K562 (cell line): ENCODE data around the gene PMF1. TPM values are rescaled to one million over a fixed set of nuclear protein-coding genes. Genes with fewer than 3 reads are reported as not detected.

Experiments used
- CXXC5 ChIP-seq: fragments of 250-450 bp; sonication (Bioruptor Pico); IDR thresholded peaks from 2 replicates; pipeline ENCODE4 v1.8.0; 2022; ENCODE audit warnings: inconsistent platforms, mild to moderate bottlenecking, moderate library complexity
- E2F6 ChIP-seq, 2 experiments: IDR thresholded peaks; 2 replicates each; pipeline ENCODE4 v1.6.1; 2011; ENCODE audit warnings: borderline replicate concordance in 1 of 2, control low read depth in 1 of 2, low read depth in 1 of 2, low read length in 1 of 2, mild to moderate bottlenecking in 1 of 2, mixed read lengths in 1 of 2, moderate library complexity in 1 of 2; ENCODE audit not compliant: insufficient read depth in 1 of 2, insufficient read length in 1 of 2, poor library complexity in 1 of 2, severe bottlenecking in 1 of 2; ENCODE audit errors: extremely low read depth in 1 of 2
- ELF1 ChIP-seq: fragments of 200-800 bp; sonication (Bioruptor generic); IDR thresholded peaks from 2 replicates; pipeline ENCODE4 v1.6.1; 2016; ENCODE audit warnings: missing genetic modification characterization, missing compliant biosample characterization
- ETV6 ChIP-seq, 3 experiments: fragments of 150-350 bp in 1 of 3; sonication (generic) in 1 of 3; formaldehyde crosslinking in 1 of 3; IDR thresholded peaks; 2 replicates each; pipeline versions ENCODE4 v1.6.1 to v1.8.0; 2014 to 2022; ENCODE audit warnings: borderline replicate concordance in 2 of 3, low read depth in 2 of 3, antibody characterized with exemption in 1 of 3, low read length in 1 of 3, mild to moderate bottlenecking in 1 of 3, missing genetic modification reagents in 1 of 3
- HCFC1 ChIP-seq: IDR thresholded peaks from 2 replicates; pipeline ENCODE4 v1.6.1; 2012; ENCODE audit warnings: low read depth, low read length, improper control_type of control experiment
- MTA2 ChIP-seq: fragments of 450-650 bp; IDR thresholded peaks from 2 replicates; pipeline ENCODE4 v1.6.1; 2016; ENCODE audit warnings: low read depth
- NRF1 ChIP-seq, 2 experiments: fragments of 450-650 bp; IDR thresholded peaks in 1 of 2; conservative IDR thresholded peaks in 1 of 2; 2 replicates each; pipeline ENCODE4 v1.6.1; 2014; ENCODE audit warnings: mild to moderate bottlenecking in 2 of 2
- PATZ1 ChIP-seq: fragments of 250-450 bp; sonication (Bioruptor Pico); IDR thresholded peaks from 2 replicates; pipeline ENCODE4 v1.5.0; 2020; ENCODE audit warnings: mild to moderate bottlenecking, borderline replicate concordance
- RBM25 ChIP-seq: fragments of 200-400 bp; formaldehyde crosslinking; IDR thresholded peaks from 2 replicates; pipeline ENCODE4 v1.6.1; 2018; ENCODE audit warnings: low read length, low read depth, moderate library complexity; ENCODE audit not compliant: severe bottlenecking
- RFX1 ChIP-seq: fragments of 450-650 bp; IDR thresholded peaks from 2 replicates; pipeline ENCODE4 v1.6.1; 2016; ENCODE audit warnings: mild to moderate bottlenecking, moderate library complexity
- ZFP1 ChIP-seq: fragments of 450-650 bp; formaldehyde crosslinking; IDR thresholded peaks from 2 replicates; pipeline ENCODE4 v1.4.0; 2020; ENCODE audit warnings: mild to moderate bottlenecking, mixed read lengths
- ZKSCAN1 ChIP-seq: fragments of 150-350 bp; IDR thresholded peaks from 2 replicates; pipeline ENCODE4 v1.6.1; 2016; ENCODE audit warnings: low read depth, low read length
- ZNF316 ChIP-seq: fragments of 450-650 bp; IDR thresholded peaks from 2 replicates; pipeline ENCODE4 v1.6.1; 2016
- ZNF79 ChIP-seq: fragments of 250-450 bp; sonication (Bioruptor Pico); IDR thresholded peaks from 2 replicates; pipeline ENCODE4 v1.4.0; 2020; ENCODE audit warnings: low read depth, mild to moderate bottlenecking, moderate library complexity
- polyA plus RNA-seq, 8 experiments: library from polyadenylated mRNA; depleted of rRNA in 4 of 8; stranded (reverse) in 5 of 8; unstranded in 3 of 8; fragments of >200 nt; fragmentation: Nextera tagmentation in 2 of 8; fragmentation: Illumina TruSeq in 1 of 8; extraction: Ambion mirVana in 2 of 8; extraction: Trizol in 1 of 8; gene quantifications; 2 replicates each; pipeline versions ENCODE4 v1.2.1 to v1.2.3, GENCODE V29; 2011 to 2014; ENCODE audit warnings: inconsistent platforms in 1 of 8, missing spikeins in 1 of 8
- total RNA-seq, 7 experiments: library from RNA; depleted of rRNA in 6 of 7; stranded (reverse); fragments of >200 nt in 6 of 7; fragmentation: Illumina TruSeq in 2 of 7; extraction: Trizol in 2 of 7; gene quantifications; 2 replicates each; pipeline versions ENCODE4 v1.2.1 to v1.2.3, GENCODE V29; 2011 to 2021; ENCODE audit warnings: low replicate concordance in 1 of 7
- TF ChIP-seq, protein P1 (sequence below): fragments of 450-650 bp; IDR thresholded peaks from 2 replicates; pipeline ENCODE4 v1.7.0; 2016; ENCODE audit warnings: borderline replicate concordance
- TF ChIP-seq, protein P2 (sequence below): fragments of 200-800 bp; sonication (Bioruptor generic); IDR thresholded peaks from 2 replicates; pipeline ENCODE4 v1.6.1; 2017; ENCODE audit warnings: missing genetic modification characterization, missing compliant biosample characterization
- TF ChIP-seq, protein P3 (sequence below), 2 experiments: fragments of 200-800 bp in 1 of 2; sonication (Bioruptor generic) in 1 of 2; sonication (generic) in 1 of 2; formaldehyde crosslinking in 1 of 2; IDR thresholded peaks in 1 of 2; conservative IDR thresholded peaks in 1 of 2; 2 replicates each; pipeline versions ENCODE4 v1.5.0 to v1.6.1; 2016 to 2020; ENCODE audit warnings: missing compliant biosample characterization in 1 of 2, missing genetic modification characterization in 1 of 2, missing genetic modification reagents in 1 of 2

Gene PMF1
- total and polyA plus RNA-seq, 9 of the 15 experiments (the other 6 are each of a cell fraction or from before 2014, with no cell fraction given), result 9.4 to 92.9 (median 71.0) TPM

DNA sequence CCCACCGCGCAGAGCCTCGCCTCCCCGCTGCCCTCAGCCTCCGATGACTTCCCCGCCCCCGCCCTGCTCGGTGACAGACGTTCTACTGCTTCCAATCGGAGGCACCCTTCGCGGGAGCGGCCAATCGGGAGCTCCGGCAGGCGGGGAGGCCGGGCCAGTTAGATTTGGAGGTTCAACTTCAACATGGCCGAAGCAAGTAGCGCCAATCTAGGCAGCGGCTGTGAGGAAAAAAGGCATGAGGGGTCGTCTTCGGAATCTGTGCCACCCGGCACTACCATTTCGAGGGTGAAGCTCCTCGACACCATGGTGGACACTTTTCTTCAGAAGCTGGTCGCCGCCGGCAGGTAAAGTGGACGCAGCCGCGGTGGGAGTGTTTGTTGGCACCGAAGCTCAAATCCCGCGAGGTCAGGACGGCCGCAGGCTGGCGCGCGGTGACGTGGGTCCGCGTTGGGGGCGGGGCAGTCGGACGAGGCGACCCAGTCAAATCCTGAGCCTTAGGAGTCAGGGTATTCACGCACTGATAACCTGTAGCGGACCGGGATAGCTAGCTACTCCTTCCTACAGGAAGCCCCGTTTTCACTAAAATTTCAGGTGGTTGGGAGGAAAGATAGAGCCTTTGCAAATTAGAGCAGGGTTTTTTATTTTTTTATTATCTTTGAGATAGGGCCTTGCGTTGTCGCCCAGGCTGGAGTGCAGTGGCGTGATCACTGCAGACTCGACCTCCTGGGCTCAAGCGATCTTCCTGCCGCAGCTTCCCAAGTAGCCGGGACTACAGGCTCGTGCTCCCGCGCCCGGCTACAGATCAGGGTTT, at the start of gene PMF1 (continued):
- TF ChIP-seq, protein P1, sequence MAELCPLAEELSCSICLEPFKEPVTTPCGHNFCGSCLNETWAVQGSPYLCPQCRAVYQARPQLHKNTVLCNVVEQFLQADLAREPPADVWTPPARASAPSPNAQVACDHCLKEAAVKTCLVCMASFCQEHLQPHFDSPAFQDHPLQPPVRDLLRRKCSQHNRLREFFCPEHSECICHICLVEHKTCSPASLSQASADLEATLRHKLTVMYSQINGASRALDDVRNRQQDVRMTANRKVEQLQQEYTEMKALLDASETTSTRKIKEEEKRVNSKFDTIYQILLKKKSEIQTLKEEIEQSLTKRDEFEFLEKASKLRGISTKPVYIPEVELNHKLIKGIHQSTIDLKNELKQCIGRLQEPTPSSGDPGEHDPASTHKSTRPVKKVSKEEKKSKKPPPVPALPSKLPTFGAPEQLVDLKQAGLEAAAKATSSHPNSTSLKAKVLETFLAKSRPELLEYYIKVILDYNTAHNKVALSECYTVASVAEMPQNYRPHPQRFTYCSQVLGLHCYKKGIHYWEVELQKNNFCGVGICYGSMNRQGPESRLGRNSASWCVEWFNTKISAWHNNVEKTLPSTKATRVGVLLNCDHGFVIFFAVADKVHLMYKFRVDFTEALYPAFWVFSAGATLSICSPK, result no peak
- TF ChIP-seq E2F6 (IDR thresholded peaks at IDR 0.05; ENCODE audit: borderline replicate concordance in 1 of 2, extremely low read depth in 1 of 2, insufficient read depth in 1 of 2, insufficient read length in 1 of 2, low read depth in 1 of 2, low read length in 1 of 2, poor library complexity in 1 of 2, severe bottlenecking in 1 of 2), result peak in 1 of 2 experiments; percentile 52
- no peak for TF ChIP-seq ZFP1
- TF ChIP-seq RFX1, result no peak
- TF ChIP-seq, protein P2, sequence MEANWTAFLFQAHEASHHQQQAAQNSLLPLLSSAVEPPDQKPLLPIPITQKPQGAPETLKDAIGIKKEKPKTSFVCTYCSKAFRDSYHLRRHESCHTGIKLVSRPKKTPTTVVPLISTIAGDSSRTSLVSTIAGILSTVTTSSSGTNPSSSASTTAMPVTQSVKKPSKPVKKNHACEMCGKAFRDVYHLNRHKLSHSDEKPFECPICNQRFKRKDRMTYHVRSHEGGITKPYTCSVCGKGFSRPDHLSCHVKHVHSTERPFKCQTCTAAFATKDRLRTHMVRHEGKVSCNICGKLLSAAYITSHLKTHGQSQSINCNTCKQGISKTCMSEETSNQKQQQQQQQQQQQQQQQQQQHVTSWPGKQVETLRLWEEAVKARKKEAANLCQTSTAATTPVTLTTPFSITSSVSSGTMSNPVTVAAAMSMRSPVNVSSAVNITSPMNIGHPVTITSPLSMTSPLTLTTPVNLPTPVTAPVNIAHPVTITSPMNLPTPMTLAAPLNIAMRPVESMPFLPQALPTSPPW (CRISPR knock-in tag), result peak; percentile 71
- TF ChIP-seq ZNF79, result 0 out of 2 replicates have a peak, but pooled peaks have one; percentile 21
- TF ChIP-seq, protein P3, sequence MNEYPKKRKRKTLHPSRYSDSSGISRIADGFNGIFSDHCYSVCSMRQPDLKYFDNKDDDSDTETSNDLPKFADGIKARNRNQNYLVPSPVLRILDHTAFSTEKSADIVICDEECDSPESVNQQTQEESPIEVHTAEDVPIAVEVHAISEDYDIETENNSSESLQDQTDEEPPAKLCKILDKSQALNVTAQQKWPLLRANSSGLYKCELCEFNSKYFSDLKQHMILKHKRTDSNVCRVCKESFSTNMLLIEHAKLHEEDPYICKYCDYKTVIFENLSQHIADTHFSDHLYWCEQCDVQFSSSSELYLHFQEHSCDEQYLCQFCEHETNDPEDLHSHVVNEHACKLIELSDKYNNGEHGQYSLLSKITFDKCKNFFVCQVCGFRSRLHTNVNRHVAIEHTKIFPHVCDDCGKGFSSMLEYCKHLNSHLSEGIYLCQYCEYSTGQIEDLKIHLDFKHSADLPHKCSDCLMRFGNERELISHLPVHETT (CRISPR knock-in tag; conservative IDR thresholded peaks at IDR 0.05 in 1 of 2, IDR thresholded peaks at IDR 0.05 in 1 of 2), result peak in 1 of 2 experiments; percentile 28; a peak in 1 of 4 replicates
- TF ChIP-seq HCFC1, result peak; percentile 52
- no peak for TF ChIP-seq ZNF316
- TF ChIP-seq ETV6 (IDR thresholded peaks at IDR 0.05; ENCODE audit: borderline replicate concordance in 1 of 2, low read depth in 2 of 2, low read length in 1 of 2), result no peak
- TF ChIP-seq ETV6 (CRISPR knock-in tag; IDR thresholded peaks at IDR 0.05; ENCODE audit: borderline replicate concordance), result peak; percentile 32; the same call in 1 of the 2 replicates
- no peak for TF ChIP-seq ZKSCAN1
- TF ChIP-seq MTA2, result no peak
- no peak for TF ChIP-seq PATZ1 (CRISPR knock-in tag)
- peak; percentile 92 for TF ChIP-seq RBM25
- TF ChIP-seq ELF1, result 0 out of 2 replicates have a peak, but pooled peaks have one; percentile 30
- peak; percentile 94 for TF ChIP-seq CXXC5 (CRISPR knock-in tag)
- peak; percentile 66 to 75 for TF ChIP-seq NRF1 (conservative IDR thresholded peaks at IDR 0.05 in 1 of 2, IDR thresholded peaks at IDR 0.05 in 1 of 2)
